ENCODE data around the gene C10orf95.

The C10orf95 gene

GRCh38 chr10:102433619-102434046, 17.7 kb downstream of the C10orf95 start:
- peak; percentile 68 to 88 for DNase-seq

GRCh38 chr10:102432162-102432950, 19.0 kb downstream of the C10orf95 start, which contains the start of gene CUEDC2:
Gene CUEDC2, minus strand, starts transcription at chr10:102432574. Its CDS starts 7,386 bp downstream, at chr10:102425188.
- DNase-seq, result peak; percentile 95 to 99

GRCh38 chr10:102431452-102432124, 19.8 kb downstream of the C10orf95 start:
- DNase-seq, result no peak

DNA sequence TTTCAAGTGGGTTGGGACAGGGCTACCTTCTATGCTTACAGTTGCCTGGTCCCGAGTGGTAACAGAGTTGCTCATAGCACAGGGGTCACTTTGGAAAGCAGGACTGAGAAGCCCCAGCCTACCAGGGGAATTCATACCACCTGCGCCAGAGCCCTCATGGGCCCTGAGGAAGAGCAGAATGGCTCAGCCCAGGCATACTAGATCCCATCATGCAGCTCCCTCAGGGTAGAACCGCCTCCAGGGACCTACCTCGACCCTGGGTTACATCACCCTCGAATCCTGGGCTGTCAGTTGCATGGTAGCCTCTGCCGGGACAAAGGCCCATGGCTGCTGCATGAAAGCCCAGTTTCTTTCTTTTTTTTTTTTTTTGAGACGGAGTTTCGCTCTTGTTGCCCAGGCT, 21.9 kb downstream of the C10orf95 start:
- DNase-seq, result no peak

DNA sequence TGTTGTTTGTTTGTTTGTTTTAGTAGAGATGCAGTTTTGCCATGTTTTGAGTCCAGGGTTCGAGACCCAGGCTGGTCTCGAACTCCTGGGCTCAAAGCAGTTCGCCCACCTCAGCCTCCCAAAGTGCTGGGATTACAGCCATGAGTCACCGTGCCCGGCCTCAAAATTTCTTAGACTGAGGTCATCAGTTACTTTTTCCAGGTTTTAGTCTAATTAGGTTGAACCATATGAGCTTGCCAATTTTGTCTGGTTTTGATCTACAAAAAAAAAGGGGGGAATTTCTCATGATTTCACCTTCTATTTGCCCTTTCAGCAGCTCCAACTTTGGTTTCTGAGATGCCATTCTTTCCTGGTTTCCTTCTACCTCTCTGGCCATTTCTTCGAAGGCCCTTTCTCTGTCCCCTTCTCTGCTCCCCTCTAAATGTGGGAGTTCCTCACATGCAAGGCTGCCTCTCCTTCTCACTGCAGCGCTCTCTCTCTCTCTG, 24.5 kb downstream of the C10orf95 start:
- DNase-seq, result no peak

DNA sequence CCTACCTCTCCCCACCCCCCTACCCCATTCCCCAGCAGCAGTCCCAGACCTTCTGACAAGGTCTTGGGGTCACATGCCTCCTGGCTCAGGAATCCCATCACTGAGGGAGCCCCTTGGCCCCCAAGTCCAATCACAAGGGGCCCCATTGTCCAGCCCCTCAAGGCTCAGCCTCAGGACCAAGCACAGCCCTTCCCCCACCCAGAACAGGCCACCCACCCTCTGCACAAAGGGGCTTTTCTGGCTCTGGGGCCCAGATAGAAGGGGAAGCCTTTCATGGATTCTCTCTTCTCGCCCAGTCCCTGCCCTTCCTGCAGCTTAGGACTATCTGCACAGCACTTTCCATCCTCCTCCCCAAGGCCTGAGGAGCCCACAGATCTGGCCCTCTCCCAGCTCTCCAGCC, 25.9 kb downstream of the C10orf95 start:
- DNase-seq, result no peak

DNA sequence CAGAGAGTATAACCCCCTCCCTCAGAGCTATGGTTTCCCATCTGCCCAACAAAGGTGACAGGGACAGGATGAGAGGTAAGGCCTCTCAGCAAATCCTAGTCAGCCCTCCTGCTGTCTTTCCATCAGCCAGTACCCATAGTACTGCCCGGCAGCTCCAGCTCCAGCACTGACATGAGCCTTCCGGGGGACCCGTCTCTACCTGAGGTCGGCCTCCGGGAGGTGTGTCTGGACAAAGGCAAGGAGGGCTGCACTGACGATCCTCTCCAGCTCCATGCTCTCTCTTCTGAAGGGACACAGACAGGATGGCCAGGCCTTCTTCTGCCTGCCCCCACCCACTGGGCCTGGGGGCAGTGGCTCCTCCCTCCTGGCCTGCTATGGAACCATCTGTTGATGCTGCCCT, 26.4 kb downstream of the C10orf95 start:
- no peak for DNase-seq

DNA sequence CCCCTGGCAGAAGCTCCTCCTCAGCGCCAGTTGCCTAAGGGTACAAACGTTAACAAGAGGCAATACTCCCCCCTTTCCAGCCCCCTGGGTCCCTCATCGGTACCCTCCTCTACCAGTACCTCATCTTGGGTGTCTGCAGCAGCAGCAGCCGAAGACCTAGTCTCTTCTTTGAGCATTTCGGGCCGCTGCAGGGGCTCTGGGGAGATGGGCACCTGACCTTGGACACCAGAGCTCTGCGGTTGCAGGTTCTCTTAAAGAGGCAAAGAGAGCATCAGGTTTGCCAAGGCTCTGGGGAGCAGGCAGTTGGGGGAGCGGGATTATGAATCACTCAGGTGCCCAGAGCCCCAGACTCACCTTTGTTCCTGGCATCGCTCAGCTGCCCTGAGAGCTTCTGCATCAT, 27.2 kb downstream of the C10orf95 start:
- no peak for DNase-seq

- no peak for DNase-seq
Measured at GRCh38 chr10:102423372-102423968, 27.9 kb downstream of the C10orf95 start.

DNA sequence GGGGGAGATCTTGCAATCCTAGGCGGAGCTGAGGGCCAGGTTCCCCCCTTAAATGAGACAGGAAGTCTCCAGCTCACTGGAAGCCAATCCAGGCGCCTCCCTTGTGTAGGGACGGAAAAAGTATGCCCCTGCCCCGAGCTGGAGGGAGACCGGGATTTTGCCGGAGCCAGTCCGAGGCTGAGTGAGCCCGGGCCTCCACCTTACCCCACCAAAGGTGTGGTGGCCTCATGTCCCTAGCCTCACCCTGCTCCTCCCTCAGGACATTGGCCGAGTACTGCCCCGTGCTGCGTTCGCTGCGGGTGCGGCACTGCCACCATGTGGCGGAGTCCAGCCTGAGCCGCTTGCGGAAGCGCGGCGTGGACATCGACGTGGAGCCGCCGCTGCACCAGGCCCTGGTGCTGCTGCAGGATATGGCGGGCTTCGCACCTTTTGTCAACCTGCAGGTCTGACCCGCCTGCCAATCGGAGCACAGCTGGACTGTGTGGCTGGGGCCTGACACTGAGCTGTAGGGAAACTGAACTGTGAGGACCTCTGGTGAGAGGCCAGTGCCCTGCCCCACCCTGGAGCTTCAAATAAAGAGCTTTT, 28.7 kb downstream of the C10orf95 start:
- peak; percentile 75 to 82 for DNase-seq

DNA sequence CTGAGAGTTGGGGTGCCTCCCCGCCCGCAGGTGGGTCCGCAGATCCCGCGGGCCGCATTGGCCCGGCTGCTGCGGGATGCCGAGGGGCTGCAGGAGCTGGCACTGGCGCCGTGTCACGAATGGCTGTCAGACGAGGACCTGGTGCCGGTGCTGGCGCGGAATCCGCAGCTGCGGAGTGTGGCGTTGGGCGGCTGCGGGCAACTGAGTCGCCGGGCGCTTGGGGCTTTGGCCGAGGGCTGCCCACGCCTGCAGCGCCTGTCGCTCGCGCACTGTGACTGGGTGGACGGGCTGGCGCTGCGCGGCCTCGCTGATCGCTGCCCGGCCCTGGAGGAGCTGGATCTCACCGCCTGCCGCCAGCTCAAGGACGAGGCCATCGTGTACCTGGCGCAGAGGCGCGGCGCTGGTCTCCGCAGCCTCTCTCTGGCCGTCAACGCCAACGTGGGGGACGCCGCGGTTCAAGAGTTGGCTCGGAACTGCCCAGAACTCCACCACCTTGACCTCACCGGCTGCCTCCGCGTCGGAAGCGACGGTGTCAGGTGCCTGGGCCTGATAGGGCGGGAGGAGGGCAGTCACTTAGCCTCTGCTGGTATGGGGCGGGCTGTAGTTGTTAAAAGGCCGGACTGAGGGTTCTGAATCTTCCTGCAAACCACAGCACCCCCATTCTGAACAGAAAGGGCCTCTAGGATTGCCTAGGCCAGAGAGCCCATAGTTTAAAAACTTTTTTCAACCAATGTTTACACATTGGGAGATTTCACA, 29.4 kb downstream of the C10orf95 start:
- DNase-seq, result peak in 1 of 2 donors; percentile 39

GRCh38 chr10:102421507-102421756, 29.9 kb downstream of the C10orf95 start:
- no peak for DNase-seq

DNA sequence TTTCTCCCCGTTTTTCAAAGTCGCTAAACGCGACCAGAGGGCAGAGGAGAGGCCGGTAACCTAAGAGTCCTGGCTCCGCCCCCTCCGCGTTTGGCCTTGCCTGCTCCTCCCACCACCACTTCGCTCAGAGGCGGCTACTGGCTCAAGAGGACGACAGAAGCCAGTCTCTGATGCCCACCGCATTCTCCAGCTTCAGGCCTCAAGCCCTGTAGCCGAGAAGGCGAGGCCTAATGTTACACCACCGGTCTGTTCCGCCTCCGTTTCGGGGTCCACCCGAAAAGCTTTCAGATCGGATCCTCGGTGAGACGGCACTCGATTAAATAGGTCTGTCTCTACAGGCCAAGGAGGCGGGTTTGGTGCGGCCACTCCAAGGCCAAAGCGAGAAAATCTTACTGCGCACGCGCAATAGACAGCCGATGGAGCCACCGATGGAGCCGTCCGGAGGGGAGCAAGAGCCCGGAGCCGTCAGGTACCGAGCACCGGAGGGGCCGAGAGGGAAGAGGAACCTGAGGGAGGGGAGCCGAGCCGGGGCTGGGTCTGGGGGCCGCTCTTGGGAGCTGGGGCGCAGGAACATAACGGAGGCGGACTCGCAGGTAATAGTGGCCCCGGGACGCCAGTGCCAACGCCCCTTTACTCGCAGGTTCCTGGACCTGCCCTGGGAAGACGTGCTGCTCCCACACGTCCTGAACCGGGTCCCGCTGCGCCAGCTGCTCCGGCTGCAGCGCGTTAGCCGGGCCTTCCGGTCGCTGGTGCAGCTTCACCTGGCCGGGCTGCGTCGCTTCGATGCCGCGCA, 30.4 kb downstream of the C10orf95 start, which contains the start of gene FBXL15:
FBXL15 (plus strand) TSS at position 123 of the 793 bp plus-strand sequence; CDS start at position 417, 294 bp downstream.
- DNase-seq, result peak; percentile 94 to 99

GRCh38 chr10:102420181-102420713, 31.1 kb downstream of the C10orf95 start:
- DNase-seq, result no peak

- DNase-seq, result no peak
Measured at GRCh38 chr10:102419269-102420180, 31.8 kb downstream of the C10orf95 start.

- DNase-seq, result no peak
Measured at GRCh38 chr10:102418622-102419268, 32.6 kb downstream of the C10orf95 start, which contains the start of gene PSD. Gene PSD, minus strand, starts transcription at chr10:102418785. Its CDS starts 1,747 bp downstream, at chr10:102417038.

DNA sequence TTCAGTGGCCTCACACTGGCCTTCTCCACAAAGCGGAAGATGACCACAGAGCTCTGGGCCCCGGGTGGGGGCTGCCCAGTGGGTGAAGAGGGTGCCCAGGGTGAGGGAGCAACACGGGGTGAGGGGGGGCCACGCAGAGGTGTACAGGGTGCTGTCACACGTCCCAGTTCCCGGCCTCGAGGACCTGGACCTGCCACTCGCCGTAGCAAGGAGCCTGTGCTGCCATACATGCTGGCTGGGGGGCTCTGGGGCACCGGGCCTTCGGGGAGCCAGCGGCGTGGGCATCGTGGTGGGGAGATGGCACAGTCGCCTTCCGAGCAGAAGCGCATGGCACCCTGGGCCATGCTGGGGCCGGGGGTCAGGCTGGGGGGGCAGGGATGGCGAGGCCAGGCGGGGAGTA, 34.6 kb downstream of the C10orf95 start:
- DNase-seq, result no peak

- DNase-seq, result no peak
Measured at GRCh38 chr10:102416283-102416682, 35.1 kb downstream of the C10orf95 start.

- DNase-seq, result no peak
Measured at GRCh38 chr10:102414749-102415148, 36.6 kb downstream of the C10orf95 start.

All from inflammatory macrophage treated with lipopolysaccharide for 1 hour (primary cell).